ENCODE data around the gene RTF2. TPM values are rescaled to one million over a fixed set of nuclear protein-coding genes. Genes with fewer than 3 reads are reported as not detected.
A peak's percentile ranks its signal among the peaks of the same experiment; 100 is the strongest.

RTF2 gene
- total RNA-seq, 1 donor from 2014 or later: 42.4 TPM

DNA sequence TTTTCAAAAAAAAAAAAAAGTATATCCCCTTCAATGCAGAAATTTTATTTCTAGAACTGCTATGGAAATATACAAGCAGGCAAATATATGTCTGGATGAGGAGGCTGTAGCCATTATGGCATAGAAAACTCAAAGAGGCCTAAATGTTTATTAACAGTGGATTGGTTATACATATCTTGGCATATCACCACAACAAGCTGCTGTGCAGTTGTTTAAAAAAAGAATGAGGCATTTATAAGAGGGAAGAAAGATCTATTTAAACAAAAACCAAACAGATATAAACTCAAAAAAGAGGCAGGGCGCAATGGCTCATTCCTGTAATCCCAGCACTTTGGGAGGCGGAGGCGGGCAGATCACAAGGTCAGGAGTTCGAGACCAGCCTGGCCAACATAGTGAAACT, 30.1 kb upstream of the RTF2 start:
- H3K36me3 ChIP-seq: no peaks in the 10 kb centered on the region
- H3K9me3 Mint-ChIP-seq: no peaks in the 10 kb centered on the region
- no peak overlapping the region for H3K27ac Mint-ChIP-seq
- H4K20me1 ChIP-seq (ENCODE audit: low read depth): no peaks in the 10 kb centered on the region
- no peak overlapping the region for H3K9ac ChIP-seq
- H3K4me1 ChIP-seq: no peaks in the 10 kb centered on the region
- no peaks in the 10 kb centered on the region for H3K79me2 ChIP-seq (ENCODE audit: low read depth)
- no peak overlapping the region for H3K4me2 ChIP-seq
- no peak for TF ChIP-seq EZH2phosphoT487 (IDR thresholded peaks at IDR 0.05)
- TF ChIP-seq CTCF (IDR thresholded peaks at IDR 0.05): no peak
- H3K9me3 ChIP-seq (ENCODE audit: low read depth): no peaks in the 10 kb centered on the region
- H3K4me3 Mint-ChIP-seq: no peak overlapping the region
- H3K27ac ChIP-seq: no peak overlapping the region
- H2AFZ ChIP-seq (replicated peaks): no peak overlapping the region
- peaks cover 14% of the 10 kb centered on the region for H3K4me1 Mint-ChIP-seq
- H3K4me3 ChIP-seq: no peak overlapping the region
- peaks cover 2% of the 10 kb centered on the region for H3K27me3 Mint-ChIP-seq (ENCODE audit: insufficient read depth, low read depth)
- no peaks in the 10 kb centered on the region for H3K27me3 ChIP-seq
- DNase-seq (ENCODE audit: low spot score): no peak
- no peaks in the 10 kb centered on the region for H3K36me3 Mint-ChIP-seq
- no peaks in the 10 kb centered on the region for H3F3A ChIP-seq (ENCODE audit: low read depth)

- H3K27me3 ChIP-seq: no peaks in the 10 kb centered on the region
- no peaks in the 10 kb centered on the region for H3K36me3 ChIP-seq
- H3K9me3 ChIP-seq (ENCODE audit: low read depth): no peaks in the 10 kb centered on the region
- H3K27me3 Mint-ChIP-seq (ENCODE audit: insufficient read depth, low read depth): peaks cover 2% of the 10 kb centered on the region
- no peak overlapping the region for H3K4me3 ChIP-seq
- no peaks in the 10 kb centered on the region for H3F3A ChIP-seq (ENCODE audit: low read depth)
- H3K9me3 Mint-ChIP-seq: no peaks in the 10 kb centered on the region
- no peak overlapping the region for H3K27ac ChIP-seq
- DNase-seq (ENCODE audit: low spot score): no peak
- no peaks in the 10 kb centered on the region for H3K4me1 ChIP-seq
- H4K20me1 ChIP-seq (ENCODE audit: low read depth): no peaks in the 10 kb centered on the region
- no peak overlapping the region for H3K9ac ChIP-seq
- peaks cover 4% of the 10 kb centered on the region for H3K4me1 Mint-ChIP-seq
- H3K4me3 Mint-ChIP-seq: no peak overlapping the region
- H2AFZ ChIP-seq (replicated peaks): no peak overlapping the region
- H3K4me2 ChIP-seq: no peak overlapping the region
- no peaks in the 10 kb centered on the region for H3K36me3 Mint-ChIP-seq
- no peaks in the 10 kb centered on the region for H3K79me2 ChIP-seq (ENCODE audit: low read depth)
- TF ChIP-seq EZH2phosphoT487 (IDR thresholded peaks at IDR 0.05) (no peak), EZH2 (IDR thresholded peaks at IDR 0.05) (no peak), CTCF (IDR thresholded peaks at IDR 0.05) (no peak)
- peak overlapping the region; percentile 26 for H3K27ac Mint-ChIP-seq
Measured at GRCh38 chr20:56439771-56440291, 28.6 kb upstream of the RTF2 start.

GRCh38 chr20:56440346-56441007, 27.9 kb upstream of the RTF2 start:
- Mint-ChIP-seq H3K4me1 (peaks cover 2% of the 10 kb centered on the region), H3K4me3 (no peak overlapping the region), H3K27me3 (ENCODE audit: insufficient read depth, low read depth) (peaks cover 2% of the 10 kb centered on the region), H3K9me3 (no peaks in the 10 kb centered on the region), H3K36me3 (no peaks in the 10 kb centered on the region), H3K27ac (peak overlapping the region; percentile 26)
- no peak overlapping the region for H3K4me3 ChIP-seq
- H2AFZ ChIP-seq (replicated peaks): no peak overlapping the region
- no peak overlapping the region for H3K9ac ChIP-seq
- no peak overlapping the region for H3K27ac ChIP-seq
- no peak overlapping the region for H3K4me2 ChIP-seq
- no peaks in the 10 kb centered on the region for H4K20me1 ChIP-seq (ENCODE audit: low read depth)
- no peaks in the 10 kb centered on the region for H3K4me1 ChIP-seq
- TF ChIP-seq EZH2 (IDR thresholded peaks at IDR 0.05): no peak
- no peak for TF ChIP-seq EZH2phosphoT487 (IDR thresholded peaks at IDR 0.05)
- no peak for TF ChIP-seq CTCF (IDR thresholded peaks at IDR 0.05)
- H3K9me3 ChIP-seq (ENCODE audit: low read depth): no peaks in the 10 kb centered on the region
- H3F3A ChIP-seq (ENCODE audit: low read depth): no peaks in the 10 kb centered on the region
- DNase-seq (ENCODE audit: low spot score): no peak
- H3K36me3 ChIP-seq: no peaks in the 10 kb centered on the region
- H3K27me3 ChIP-seq: no peaks in the 10 kb centered on the region
- H3K79me2 ChIP-seq (ENCODE audit: low read depth): no peaks in the 10 kb centered on the region
